ENCODE data around the gene SEZ6.

Gene SEZ6

GRCh38 chr17:29037739-29038084 is 31.9 kb upstream of the SEZ6 start:
- no peak for DNase-seq (ENCODE audit: low read depth)

- DNase-seq (ENCODE audit: low read depth) = no peak
These were observed 30.8 kb upstream of the SEZ6 start for GRCh38 chr17:29036584-29036983.

- DNase-seq (ENCODE audit: low read depth) = no peak
These were observed 28.7 kb upstream of the SEZ6 start for GRCh38 chr17:29034510-29034909.

- DNase-seq (ENCODE audit: low read depth) = no peak
These were observed 27.0 kb upstream of the SEZ6 start for GRCh38 chr17:29032857-29033197.

- DNase-seq (ENCODE audit: low read depth) = no peak
These were observed 26.4 kb upstream of the SEZ6 start for GRCh38 chr17:29032013-29032856.

GRCh38 chr17:29031488-29031887 is 25.7 kb upstream of the SEZ6 start:
- DNase-seq (ENCODE audit: low read depth) = no peak

GRCh38 chr17:29024316-29024952 is 18.6 kb upstream of the SEZ6 start:
- DNase-seq (ENCODE audit: low read depth) = no peak

- DNase-seq (ENCODE audit: low read depth) = no peak
These were observed 16.2 kb upstream of the SEZ6 start for GRCh38 chr17:29022074-29022473.

GRCh38 chr17:29021226-29021625 is 15.4 kb upstream of the SEZ6 start:
- DNase-seq (ENCODE audit: low read depth) = no peak

GRCh38 chr17:29020576-29020975 is 14.7 kb upstream of the SEZ6 start:
- DNase-seq (ENCODE audit: low read depth) = no peak

- no peak for DNase-seq (ENCODE audit: low read depth)
These were observed 13.8 kb upstream of the SEZ6 start for GRCh38 chr17:29019475-29020181.

GRCh38 chr17:29018788-29019474 is 13.1 kb upstream of the SEZ6 start:
- no peak for DNase-seq (ENCODE audit: low read depth)

GRCh38 chr17:29016345-29017210 is 10.7 kb upstream of the SEZ6 start:
- no peak for DNase-seq (ENCODE audit: low read depth)

- DNase-seq (ENCODE audit: low read depth) = no peak
These were observed 8.9 kb upstream of the SEZ6 start for GRCh38 chr17:29014716-29015115.

GRCh38 chr17:29012535-29012934 is 6.7 kb upstream of the SEZ6 start:
- no peak for DNase-seq (ENCODE audit: low read depth)

GRCh38 chr17:29010586-29010985 is 4.8 kb upstream of the SEZ6 start:
- DNase-seq (ENCODE audit: low read depth) = no peak

- DNase-seq (ENCODE audit: low read depth) = no peak
These were observed 4.3 kb upstream of the SEZ6 start for GRCh38 chr17:29010129-29010528.

- no peak for DNase-seq (ENCODE audit: low read depth)
These were observed 2.8 kb upstream of the SEZ6 start for GRCh38 chr17:29008591-29008990.

GRCh38 chr17:29007860-29008455 is 2.1 kb upstream of the SEZ6 start:
- no peak for DNase-seq (ENCODE audit: low read depth)

GRCh38 chr17:29007456-29007855 is 1.6 kb upstream of the SEZ6 start:
- no peak for DNase-seq (ENCODE audit: low read depth)

- DNase-seq (ENCODE audit: low read depth) = no peak
These were observed 1.6 kb downstream of the SEZ6 start for GRCh38 chr17:29004081-29004692.
